GM12873 (cell line): ENCODE results near the gene MTHFD1L.

ENCODE experiments used
- CTCF ChIP-seq: IDR thresholded peaks from 2 replicates; pipeline ENCODE4 v1.5.1; 2012; ENCODE audit warnings: low read depth, mild to moderate bottlenecking, moderate library complexity, low read length, control low read depth; ENCODE audit not compliant: insufficient read depth; ENCODE audit errors: missing control alignments

Gene MTHFD1L

GRCh38 chr6:150949526-150949925 lies 84.0 kb downstream of the MTHFD1L start:
- TF ChIP-seq CTCF: no peak

GRCh38 chr6:150953851-150954250 lies 88.3 kb downstream of the MTHFD1L start:
- TF ChIP-seq CTCF: no peak

GRCh38 chr6:150959166-150959565 lies 93.7 kb downstream of the MTHFD1L start:
- no peak for TF ChIP-seq CTCF

- TF ChIP-seq CTCF: no peak
These were observed 96.9 kb downstream of the MTHFD1L start for GRCh38 chr6:150962436-150962835.

- TF ChIP-seq CTCF: no peak
These were observed 99.3 kb downstream of the MTHFD1L start for GRCh38 chr6:150964765-150965164.

- no peak for TF ChIP-seq CTCF
These were observed 101.3 kb downstream of the MTHFD1L start for GRCh38 chr6:150966786-150967185.

GRCh38 chr6:150967381-150967780 lies 101.9 kb downstream of the MTHFD1L start:
- no peak for TF ChIP-seq CTCF
